COLO668 (cell line): ENCODE data around the gene NYNRIN.
"Not testable (repeated sequence)": the region's sequence is repeated elsewhere in the genome, so short reads cannot be mapped to it uniquely, and the experiment has no call there.

Experiments
- DNase-seq: peaks from one replicate; lab custom pipeline; 2025; ENCODE audit not compliant: unreplicated experiment; lab: John Stamatoyannopoulos, UW

Gene NYNRIN

GRCh38 chr14:24369907-24370687 is 28.7 kb upstream of the NYNRIN start:
- DNase-seq, result no peak

GRCh38 chr14:24370748-24371147 is 28.1 kb upstream of the NYNRIN start:
- no peak for DNase-seq

- not testable (repeated sequence) for DNase-seq
Measured at GRCh38 chr14:24371605-24372004, 27.2 kb upstream of the NYNRIN start.

GRCh38 chr14:24372701-24373416 is 25.9 kb upstream of the NYNRIN start:
- DNase-seq, result no peak

- no peak for DNase-seq
Measured at GRCh38 chr14:24376448-24377070, 22.2 kb upstream of the NYNRIN start.

GRCh38 chr14:24377126-24377525 is 21.7 kb upstream of the NYNRIN start:
- no peak for DNase-seq

GRCh38 chr14:24377657-24378056 is 21.1 kb upstream of the NYNRIN start:
- DNase-seq, result peak; percentile 29

- no peak for DNase-seq
Measured at GRCh38 chr14:24378327-24378726, 20.5 kb upstream of the NYNRIN start.

GRCh38 chr14:24378981-24379906 is 19.6 kb upstream of the NYNRIN start:
- no peak for DNase-seq

GRCh38 chr14:24379907-24380730 is 18.7 kb upstream of the NYNRIN start:
- DNase-seq, result no peak

- no peak for DNase-seq
Measured at GRCh38 chr14:24381363-24382063, 17.3 kb upstream of the NYNRIN start.

- DNase-seq, result no peak
Measured at GRCh38 chr14:24382064-24382371, 16.8 kb upstream of the NYNRIN start.

GRCh38 chr14:24384169-24384568 is 14.6 kb upstream of the NYNRIN start:
- no peak for DNase-seq

- no peak for DNase-seq
Measured at GRCh38 chr14:24385524-24385923, 13.3 kb upstream of the NYNRIN start.

GRCh38 chr14:24387009-24387345 is 11.8 kb upstream of the NYNRIN start:
- DNase-seq, result no peak

- not testable (repeated sequence) for DNase-seq
Measured at GRCh38 chr14:24387579-24387978, 11.2 kb upstream of the NYNRIN start.

- DNase-seq, result no peak
Measured at GRCh38 chr14:24388474-24389179, 10.2 kb upstream of the NYNRIN start.

- no peak for DNase-seq
Measured at GRCh38 chr14:24389226-24389848, 9.5 kb upstream of the NYNRIN start.
